Activated T-cell treated with anti-CD3 and anti-CD28 coated beads, Interleukin-2, amount 50 U/mL, for 72 hours (primary cell): ENCODE results near the gene ODAD3. TPM values are rescaled to one million over a fixed set of nuclear protein-coding genes. Genes with fewer than 3 reads are reported as not detected.
"Not testable (repeated sequence)": the region's sequence is repeated elsewhere in the genome, so short reads cannot be mapped to it uniquely, and the experiment has no call there.

Source experiments
- ATAC-seq, 2 donors: fragments of 150-1000 bp; cut with Tn5 transposase; replicated peaks in 1 of 2; 2 replicates each; pipeline ENCODE4 v1.10.0; 2021; ENCODE audit warnings: moderate library complexity in 2 of 2, mild to moderate bottlenecking in 1 of 2
- DNase-seq, 2 donors: peaks; one replicate each; pipeline ENCODE4 v3.0.0; 2021 to 2022; ENCODE audit warnings: mixed read lengths in 1 of 2
- H3K27ac Mint-ChIP-seq: one replicate; pipeline ENCODE4 v1.8.0; 2022; ENCODE audit warnings: mild to moderate bottlenecking, moderate library complexity, mixed read lengths
- H3K27me3 Mint-ChIP-seq: one replicate; pipeline ENCODE4 v1.8.0; 2022; ENCODE audit warnings: low read depth, mixed read lengths
- H3K36me3 Mint-ChIP-seq, 2 donors: one replicate each; pipeline ENCODE4 v1.8.0; 2022; ENCODE audit warnings: mixed read lengths in 2 of 2, mild to moderate bottlenecking in 1 of 2; ENCODE audit not compliant: insufficient read depth in 2 of 2
- H3K4me1 Mint-ChIP-seq: one replicate; pipeline ENCODE4 v1.8.0; 2022; ENCODE audit warnings: low read depth, mixed read lengths
- H3K4me3 Mint-ChIP-seq, 2 donors: one replicate each; pipeline ENCODE4 v1.8.0; 2022; ENCODE audit warnings: mild to moderate bottlenecking in 2 of 2, mixed read lengths in 2 of 2, moderate library complexity in 2 of 2
- H3K9me3 Mint-ChIP-seq, 2 donors: one replicate each; pipeline ENCODE4 v1.8.0; 2022; ENCODE audit warnings: mixed read lengths in 2 of 2
- total RNA-seq, 2 donors: library from RNA; stranded (reverse); gene quantifications; one replicate each; pipeline ENCODE4 v1.2.3, GENCODE V29; 2022

The ODAD3 gene
- total RNA-seq, 2 donors from 2014 or later: 0.16 to 0.50 TPM

GRCh38 chr19:11473725-11474124, 38.8 kb upstream of the ODAD3 start:
- Mint-ChIP-seq H3K36me3 (no peaks in the 10 kb centered on the region), H3K4me1 (no peaks in the 10 kb centered on the region), H3K9me3 (no peaks in the 10 kb centered on the region), H3K27me3 (peaks cover 14% of the 10 kb centered on the region), H3K4me3 (no peak overlapping the region), H3K27ac (no peak overlapping the region)
- no peak for ATAC-seq
- DNase-seq: no peak

GRCh38 chr19:11468266-11468845, 33.4 kb upstream of the ODAD3 start:
- not testable (repeated sequence) for H3K4me1 Mint-ChIP-seq, H3K4me3 Mint-ChIP-seq, H3K36me3 Mint-ChIP-seq, H3K27me3 Mint-ChIP-seq, DNase-seq, ATAC-seq, H3K27ac Mint-ChIP-seq, H3K9me3 Mint-ChIP-seq

DNA sequence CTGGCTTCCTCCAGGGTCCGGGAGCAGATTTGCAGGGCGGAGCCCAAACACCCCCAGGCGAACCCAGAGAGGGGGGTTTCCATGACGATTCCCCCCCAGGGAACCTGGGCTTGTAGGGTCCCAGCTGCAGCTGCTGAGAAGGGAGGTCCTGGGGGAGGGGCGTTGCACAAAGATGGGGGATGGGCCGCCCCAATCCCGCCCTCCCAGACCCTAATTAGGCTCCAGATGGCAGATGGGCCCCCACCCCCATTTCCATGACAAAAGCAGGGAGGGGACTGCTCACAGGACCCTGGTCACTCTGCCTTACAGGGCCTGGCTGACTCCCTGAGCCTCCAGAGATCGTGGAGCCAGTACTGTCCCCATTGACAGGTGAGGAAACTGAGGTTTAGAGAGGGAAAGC, 30.7 kb upstream of the ODAD3 start:
- Mint-ChIP-seq H3K4me3 (no peak overlapping the region), H3K4me1 (no peaks in the 10 kb centered on the region), H3K27ac (no peak overlapping the region), H3K9me3 (no peaks in the 10 kb centered on the region), H3K36me3 (no peaks in the 10 kb centered on the region), H3K27me3 (peaks cover 2% of the 10 kb centered on the region)
- DNase-seq (no peak), ATAC-seq (no peak)

DNA sequence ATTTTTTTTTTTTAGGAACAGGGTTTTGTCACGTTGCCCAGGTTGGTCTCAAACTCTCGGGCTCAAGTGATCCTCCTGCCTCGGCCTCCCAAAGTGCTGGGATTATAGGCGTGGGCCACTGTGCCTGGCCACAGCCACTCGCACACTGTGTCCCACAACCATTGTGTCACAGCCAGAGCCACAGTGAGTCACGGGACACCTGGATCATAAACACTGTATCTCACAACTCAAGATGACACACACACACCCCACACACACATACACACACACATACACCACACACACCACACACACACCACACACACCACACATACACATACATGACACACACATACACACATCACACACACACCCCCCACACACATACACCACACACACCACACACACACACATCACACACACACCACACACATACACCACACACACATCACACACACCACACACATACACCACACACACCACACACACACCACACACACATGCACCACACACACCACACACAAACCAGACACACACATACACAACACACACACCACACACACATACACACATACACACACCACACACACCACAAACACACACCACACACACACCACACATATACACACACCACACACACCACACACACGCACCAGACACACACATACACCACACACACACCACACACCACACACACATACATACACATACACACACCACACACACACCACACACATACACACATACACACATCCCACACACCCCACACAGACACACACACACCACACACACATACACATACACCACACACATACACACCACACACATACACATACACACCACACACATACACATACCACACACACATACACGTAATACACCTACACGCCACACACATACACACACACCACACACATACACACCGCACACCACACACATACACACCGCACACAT, 29.7 kb upstream of the ODAD3 start:
- peaks cover 12% of the 10 kb centered on the region for H3K27me3 Mint-ChIP-seq
- DNase-seq (no peak), ATAC-seq (peak in 1 of 2 donors; percentile 25)
- H3K36me3 Mint-ChIP-seq: no peaks in the 10 kb centered on the region
- no peaks in the 10 kb centered on the region for H3K9me3 Mint-ChIP-seq
- no peak overlapping the region for H3K4me3 Mint-ChIP-seq
- H3K4me1 Mint-ChIP-seq: no peaks in the 10 kb centered on the region
- H3K27ac Mint-ChIP-seq: no peak overlapping the region

DNA sequence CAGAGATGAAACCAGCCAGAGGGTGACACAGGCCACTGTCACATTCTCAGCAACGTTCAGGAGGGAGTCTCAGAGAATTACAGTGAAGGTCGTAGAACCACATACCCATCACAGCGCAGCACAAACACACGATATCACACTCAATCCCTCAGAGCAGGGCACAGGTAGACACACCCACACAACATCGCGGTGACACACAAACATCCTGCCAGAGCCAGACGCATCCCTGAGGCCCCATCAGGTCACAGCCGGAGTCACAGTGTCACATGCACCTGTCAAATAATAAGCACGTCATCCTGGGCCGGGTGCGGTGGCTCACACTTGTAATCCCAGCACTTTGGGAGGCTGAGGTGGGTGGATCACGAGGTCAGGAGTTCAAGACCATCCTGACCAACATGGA, 28.5 kb upstream of the ODAD3 start:
- Mint-ChIP-seq H3K4me3 (no peak overlapping the region), H3K9me3 (no peaks in the 10 kb centered on the region), H3K4me1 (no peaks in the 10 kb centered on the region), H3K27me3 (peaks cover 12% of the 10 kb centered on the region), H3K36me3 (no peaks in the 10 kb centered on the region), H3K27ac (no peak overlapping the region)
- ATAC-seq: peak; percentile 44
- no peak for DNase-seq

- H3K4me1 Mint-ChIP-seq: no peaks in the 10 kb centered on the region
- no peaks in the 10 kb centered on the region for H3K9me3 Mint-ChIP-seq
- H3K36me3 Mint-ChIP-seq: no peaks in the 10 kb centered on the region
- H3K27ac Mint-ChIP-seq: no peak overlapping the region
- no peak for DNase-seq
- H3K4me3 Mint-ChIP-seq: no peak overlapping the region
- ATAC-seq: no peak
- H3K27me3 Mint-ChIP-seq: peaks cover 12% of the 10 kb centered on the region
These were observed 26.5 kb upstream of the ODAD3 start for GRCh38 chr19:11461453-11461852.

DNA sequence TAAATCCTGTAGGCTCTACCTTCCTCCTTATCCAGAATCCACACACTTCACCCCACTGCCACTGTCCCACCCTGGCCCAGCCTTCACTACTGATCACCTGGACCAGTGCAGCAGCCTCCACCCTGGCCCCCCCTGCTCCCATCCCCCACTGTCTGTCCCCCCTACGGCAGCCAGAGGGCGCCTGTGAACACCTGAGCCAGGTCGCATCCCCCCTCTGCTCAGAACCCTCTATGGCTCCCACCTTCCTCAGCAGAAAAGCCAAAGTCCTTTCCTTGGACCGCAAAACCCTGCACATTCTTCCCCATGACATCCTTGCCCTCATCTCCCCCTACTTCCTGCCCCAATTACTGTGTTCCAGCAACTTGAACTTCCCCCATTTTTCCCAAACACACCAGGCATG, 25.3 kb upstream of the ODAD3 start:
- peak in 1 of 2 donors; percentile 51 for ATAC-seq
- no peaks in the 10 kb centered on the region for H3K36me3 Mint-ChIP-seq

DNA sequence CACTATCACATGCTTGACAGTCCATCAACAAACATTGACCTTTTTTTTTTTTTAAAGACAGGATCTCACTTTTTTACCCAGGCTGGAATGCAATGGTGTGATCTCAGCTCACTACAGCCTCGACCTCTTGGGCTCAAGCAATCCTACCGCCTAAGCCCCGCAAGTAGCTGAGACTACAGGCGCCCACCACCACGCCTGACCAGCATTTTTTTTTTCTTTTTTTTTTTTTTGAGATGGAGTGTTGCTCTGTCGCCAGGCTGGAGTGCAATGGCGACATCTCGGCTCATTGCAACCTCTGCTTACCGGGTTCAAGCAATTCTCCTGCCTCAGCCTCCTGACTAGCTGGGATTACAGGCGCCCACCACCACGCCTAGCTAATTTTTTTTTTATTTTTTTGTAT, 24.0 kb upstream of the ODAD3 start:
- ATAC-seq, H3K36me3 Mint-ChIP-seq, H3K9me3 Mint-ChIP-seq, H3K4me1 Mint-ChIP-seq, H3K4me3 Mint-ChIP-seq, H3K27ac Mint-ChIP-seq, DNase-seq: not testable (repeated sequence)
- H3K27me3 Mint-ChIP-seq: peaks cover 12% of the 10 kb centered on the region

More for the DNA sequence above, 25.3 kb upstream of the ODAD3 start:
- peak in 1 of 2 donors; percentile 35 for DNase-seq
- Mint-ChIP-seq H3K27me3 (peaks cover 12% of the 10 kb centered on the region), H3K9me3 (no peaks in the 10 kb centered on the region), H3K27ac (no peak overlapping the region), H3K4me1 (no peaks in the 10 kb centered on the region), H3K4me3 (no peak overlapping the region)

DNA sequence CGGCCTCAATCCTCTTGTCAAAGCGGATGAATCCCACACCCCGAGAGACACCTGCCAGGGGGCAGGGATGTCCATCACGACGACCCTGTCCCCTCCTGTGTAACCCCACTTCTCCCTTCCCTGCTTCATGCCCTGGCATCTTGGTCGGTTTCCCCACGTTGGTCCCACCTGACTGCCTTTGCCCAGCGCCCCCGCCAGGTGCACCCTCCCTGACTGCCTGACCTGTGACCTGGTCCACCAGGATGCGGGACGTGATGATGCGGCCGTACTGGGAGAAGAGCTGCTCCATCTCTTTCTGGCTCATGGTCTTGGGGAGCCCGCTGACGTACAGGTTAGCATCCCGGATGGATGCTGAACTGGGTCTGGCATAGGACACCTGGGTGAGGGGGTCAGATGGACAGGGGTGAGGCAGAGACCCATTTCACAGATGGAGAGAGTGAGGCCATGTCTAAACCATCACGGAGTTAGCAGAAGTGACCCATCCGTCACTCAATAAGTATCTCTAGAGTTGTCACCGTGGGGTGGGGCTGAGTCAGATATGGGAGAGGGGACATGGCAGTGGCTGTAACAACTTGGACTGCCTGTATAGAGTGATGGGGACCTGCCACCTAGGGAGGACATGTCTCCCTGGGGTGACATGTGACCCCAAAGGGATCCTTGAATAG, 23.4 kb upstream of the ODAD3 start:
- no peaks in the 10 kb centered on the region for H3K4me1 Mint-ChIP-seq
- H3K27me3 Mint-ChIP-seq: peaks cover 12% of the 10 kb centered on the region
- no peak overlapping the region for H3K27ac Mint-ChIP-seq
- no peak overlapping the region for H3K4me3 Mint-ChIP-seq
- H3K9me3 Mint-ChIP-seq: no peaks in the 10 kb centered on the region
- H3K36me3 Mint-ChIP-seq: no peaks in the 10 kb centered on the region
- ATAC-seq (no peak), DNase-seq (no peak)

- no peak overlapping the region for H3K27ac Mint-ChIP-seq
- no peak for ATAC-seq
- H3K27me3 Mint-ChIP-seq: peaks cover 12% of the 10 kb centered on the region
- no peaks in the 10 kb centered on the region for H3K9me3 Mint-ChIP-seq
- no peak overlapping the region for H3K4me3 Mint-ChIP-seq
- H3K4me1 Mint-ChIP-seq: no peaks in the 10 kb centered on the region
- no peaks in the 10 kb centered on the region for H3K36me3 Mint-ChIP-seq
- DNase-seq: no peak
These were observed 22.9 kb upstream of the ODAD3 start for GRCh38 chr19:11457831-11458230.

DNA sequence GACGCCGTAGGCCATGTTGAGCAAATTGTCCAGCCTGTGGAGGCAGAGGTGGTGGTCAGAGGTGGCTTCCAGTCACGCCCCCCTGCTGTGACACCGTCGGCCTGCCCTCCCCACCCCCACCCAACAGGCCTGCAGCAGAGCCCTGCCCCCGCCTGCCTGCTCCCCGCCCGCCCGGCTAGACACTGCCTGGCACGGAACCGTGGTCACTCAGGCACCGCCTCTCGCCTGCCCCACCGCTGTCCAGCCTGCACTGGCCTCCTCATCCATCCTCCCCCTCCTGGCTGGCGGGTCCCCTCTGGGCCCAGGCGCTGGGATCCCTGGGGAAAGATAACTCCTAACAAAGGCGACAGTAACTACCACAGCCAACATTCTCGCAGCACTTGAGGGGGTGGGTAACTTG, 22.2 kb upstream of the ODAD3 start:
- H3K36me3 Mint-ChIP-seq: no peaks in the 10 kb centered on the region
- no peak overlapping the region for H3K4me3 Mint-ChIP-seq
- no peaks in the 10 kb centered on the region for H3K9me3 Mint-ChIP-seq
- peaks cover 12% of the 10 kb centered on the region for H3K27me3 Mint-ChIP-seq
- ATAC-seq (no peak), DNase-seq (no peak)
- H3K4me1 Mint-ChIP-seq: no peaks in the 10 kb centered on the region
- H3K27ac Mint-ChIP-seq: no peak overlapping the region

DNA sequence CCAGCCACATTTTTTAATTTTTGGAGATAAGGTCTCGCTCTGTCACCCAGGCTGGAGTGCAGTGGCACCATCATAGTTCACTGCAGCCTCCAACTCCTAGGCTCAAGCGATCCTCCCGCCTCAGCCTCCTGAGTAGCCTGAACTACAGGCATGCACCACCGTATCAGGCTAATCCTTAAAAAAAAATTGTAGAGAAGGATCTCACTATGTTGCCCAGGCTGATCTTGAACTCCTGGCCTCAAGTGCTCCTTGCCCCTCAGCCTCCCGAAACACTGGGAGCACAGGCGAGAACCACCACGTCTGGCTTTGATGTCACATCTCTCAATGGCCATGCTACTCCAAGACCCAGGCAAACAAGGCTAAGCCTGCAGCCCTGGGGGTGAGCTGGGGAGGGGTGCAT, 21.7 kb upstream of the ODAD3 start:
- Mint-ChIP-seq H3K4me1 (no peaks in the 10 kb centered on the region), H3K27ac (no peak overlapping the region), H3K9me3 (no peaks in the 10 kb centered on the region), H3K27me3 (peaks cover 12% of the 10 kb centered on the region), H3K36me3 (no peaks in the 10 kb centered on the region), H3K4me3 (no peak overlapping the region)
- DNase-seq (no peak), ATAC-seq (no peak)

- H3K9me3 Mint-ChIP-seq, H3K4me3 Mint-ChIP-seq: not testable (repeated sequence)
These were observed 20.3 kb upstream of the ODAD3 start for GRCh38 chr19:11455233-11455554.

More at GRCh38 chr19:11455233-11455554, 20.3 kb upstream of the ODAD3 start:
- not testable (repeated sequence) for DNase-seq, H3K27ac Mint-ChIP-seq, ATAC-seq, H3K4me1 Mint-ChIP-seq, H3K27me3 Mint-ChIP-seq, H3K36me3 Mint-ChIP-seq
